ENCODE results near the gene KIR3DL2.

GRCh38 chr19:54906819-54907218 lies 56.6 kb downstream of the KIR3DL2 start:
- TF ChIP-seq CTCF (IDR thresholded peaks at IDR 0.05) (no peak), POLR2A (IDR thresholded peaks at IDR 0.05) (no peak)

Measured in right lobe of liver (tissue), 4 donors.